Measurements from ENCODE around the gene EFHC1.

DNA sequence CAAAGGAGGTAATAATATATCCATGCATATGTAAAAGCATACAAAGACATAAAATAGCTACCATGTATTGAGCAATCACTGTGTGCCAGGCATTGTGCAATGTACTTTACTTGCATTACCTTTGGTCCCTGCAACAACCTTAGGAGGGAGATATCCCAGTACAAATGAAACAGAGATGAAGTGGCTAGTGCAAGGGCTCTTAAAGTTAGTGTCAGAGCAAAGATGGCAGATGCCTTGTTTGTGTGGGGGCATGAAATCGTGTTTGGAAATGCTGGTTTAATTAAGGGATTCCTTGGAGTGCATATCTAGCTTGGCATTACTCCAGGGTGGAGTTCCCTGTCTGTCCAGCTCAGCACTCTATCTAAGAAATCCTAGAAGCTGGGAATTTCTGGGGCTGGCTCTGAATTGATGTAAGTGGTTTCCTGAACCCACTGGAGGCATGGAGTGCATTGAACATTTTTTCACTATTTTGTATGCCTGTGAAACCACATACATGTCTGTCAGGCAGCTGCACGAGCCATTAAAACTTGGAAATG, 48.4 kb upstream of the EFHC1 start:
- TF ChIP-seq POLR2A (IDR thresholded peaks at IDR 0.05) = no peak
- TF ChIP-seq EP300 (IDR thresholded peaks at IDR 0.05) = no peak
- TF ChIP-seq CTCF (IDR thresholded peaks at IDR 0.05) = no peak
- TF ChIP-seq POLR2AphosphoS5 (IDR thresholded peaks at IDR 0.05) = no peak
